Activated effector memory CD4-positive, alpha-beta T cell treated with anti-CD3 and anti-CD28 coated beads, Interleukin-2, amount 50 U/mL, for 16 hours (primary cell): Measurements from ENCODE around the gene IARS2.
"Not testable (repeated sequence)": the region's sequence is repeated elsewhere in the genome, so short reads cannot be mapped to it uniquely, and the experiment has no call there.

Experiments used
- DNase-seq: peaks from one replicate; pipeline ENCODE4 v3.0.0-alpha.2; 2020

IARS2 gene

DNA sequence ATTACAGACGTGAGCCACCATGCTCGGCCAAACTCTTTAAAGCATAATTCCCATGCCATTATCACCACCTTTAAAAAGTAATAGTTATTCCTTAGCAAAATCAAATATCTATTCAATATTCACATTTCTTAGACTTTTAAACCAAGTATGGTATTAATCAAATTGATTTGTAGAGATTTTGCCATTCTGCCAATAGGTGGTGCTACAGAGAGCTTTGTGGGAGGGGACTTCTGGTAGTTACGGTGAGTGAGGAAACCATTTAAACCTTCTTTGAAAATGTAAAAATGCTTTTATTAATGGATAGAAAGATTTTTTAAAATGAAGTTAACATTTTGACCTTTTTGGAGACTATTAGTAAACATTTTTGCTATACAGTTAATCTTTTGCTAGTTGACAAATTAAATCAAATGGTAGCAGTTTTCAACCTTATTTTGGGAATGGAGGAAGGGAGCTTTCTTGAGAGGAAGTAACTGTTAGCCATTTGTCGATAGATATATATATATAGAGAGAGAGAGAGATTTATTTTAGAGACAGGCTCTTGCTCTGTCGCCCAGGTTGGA is 19.3 kb downstream of the IARS2 start:
- DNase-seq: no peak

GRCh38 chr1:220119043-220119512 is 25.1 kb downstream of the IARS2 start:
- DNase-seq: no peak

- no peak for DNase-seq
These were observed 28.0 kb downstream of the IARS2 start for GRCh38 chr1:220121791-220122530.

- DNase-seq: no peak
These were observed 29.1 kb downstream of the IARS2 start for GRCh38 chr1:220123066-220123465.

- DNase-seq: no peak
These were observed 30.0 kb downstream of the IARS2 start for GRCh38 chr1:220123889-220124288.

GRCh38 chr1:220124542-220124941 is 30.6 kb downstream of the IARS2 start:
- no peak for DNase-seq

DNA sequence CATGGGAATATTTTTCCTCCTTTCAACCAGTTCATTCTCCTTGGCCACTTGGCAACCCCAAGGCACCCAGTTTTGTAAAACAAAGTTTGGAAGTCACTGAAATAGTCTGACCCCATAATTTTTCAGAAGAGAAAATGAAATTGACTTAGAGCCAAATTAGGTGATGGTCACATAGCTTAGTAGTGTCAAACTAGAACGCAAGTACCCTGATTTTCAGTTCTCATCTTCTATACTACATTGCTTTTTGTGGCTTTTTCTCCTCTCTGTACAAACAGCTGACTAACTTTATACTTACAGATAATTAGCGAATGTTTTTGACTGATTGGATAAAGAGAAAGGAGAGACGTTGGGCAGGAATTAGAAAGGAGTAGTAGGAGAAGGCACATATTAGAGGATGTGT is 33.1 kb downstream of the IARS2 start:
- no peak for DNase-seq

DNA sequence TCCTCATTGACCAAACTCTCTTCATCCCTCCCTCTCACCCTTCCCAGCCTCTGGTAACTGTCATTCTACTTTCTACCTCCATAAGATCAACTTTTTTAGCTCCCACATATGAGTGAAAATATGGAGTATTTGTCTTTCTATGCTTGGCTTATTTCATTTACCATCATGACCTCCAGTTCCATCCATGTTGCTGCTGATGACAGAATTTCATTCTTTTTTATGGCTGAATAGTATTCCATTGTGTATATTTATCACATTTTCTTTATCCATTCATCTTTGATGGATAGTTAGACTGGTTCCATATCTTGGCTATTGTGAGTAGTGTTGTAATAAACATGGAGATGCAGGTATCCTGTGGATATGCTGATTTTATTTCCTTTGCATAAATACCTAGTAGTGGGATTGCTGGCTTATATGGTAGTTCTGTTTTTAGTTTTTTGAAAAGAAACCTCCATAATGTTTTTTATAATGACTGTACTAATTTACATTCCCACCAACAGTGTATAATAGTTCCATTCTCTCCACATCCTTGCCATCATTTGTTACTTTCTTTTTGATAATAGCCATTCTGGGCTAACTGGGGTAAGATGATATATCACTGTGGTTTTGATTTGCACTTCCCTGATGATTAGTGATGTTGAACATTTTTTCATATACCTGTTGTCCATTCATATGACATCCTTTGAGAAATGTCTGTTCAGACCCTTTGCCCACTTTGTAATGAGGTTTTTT is 35.7 kb downstream of the IARS2 start:
- DNase-seq: no peak

DNA sequence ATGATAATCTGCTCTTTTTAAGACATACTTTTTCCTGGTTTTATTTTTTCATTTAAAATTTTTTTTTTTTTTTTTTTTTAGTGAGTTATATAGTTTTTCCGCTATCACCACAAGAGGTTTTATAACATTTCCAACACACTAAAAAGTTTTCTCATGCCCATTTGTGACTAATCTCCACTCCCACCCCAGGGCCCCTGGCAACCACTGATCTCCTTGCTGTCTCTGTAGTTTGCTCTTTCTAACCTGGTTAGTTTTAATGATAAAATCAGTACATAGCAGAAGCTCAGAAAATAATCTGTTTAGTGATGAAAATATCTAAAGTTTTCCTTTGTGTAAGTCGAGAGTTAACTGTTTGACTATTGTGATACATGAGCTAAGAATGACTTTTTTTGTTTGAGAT is 41.8 kb downstream of the IARS2 start:
- DNase-seq: no peak

DNA sequence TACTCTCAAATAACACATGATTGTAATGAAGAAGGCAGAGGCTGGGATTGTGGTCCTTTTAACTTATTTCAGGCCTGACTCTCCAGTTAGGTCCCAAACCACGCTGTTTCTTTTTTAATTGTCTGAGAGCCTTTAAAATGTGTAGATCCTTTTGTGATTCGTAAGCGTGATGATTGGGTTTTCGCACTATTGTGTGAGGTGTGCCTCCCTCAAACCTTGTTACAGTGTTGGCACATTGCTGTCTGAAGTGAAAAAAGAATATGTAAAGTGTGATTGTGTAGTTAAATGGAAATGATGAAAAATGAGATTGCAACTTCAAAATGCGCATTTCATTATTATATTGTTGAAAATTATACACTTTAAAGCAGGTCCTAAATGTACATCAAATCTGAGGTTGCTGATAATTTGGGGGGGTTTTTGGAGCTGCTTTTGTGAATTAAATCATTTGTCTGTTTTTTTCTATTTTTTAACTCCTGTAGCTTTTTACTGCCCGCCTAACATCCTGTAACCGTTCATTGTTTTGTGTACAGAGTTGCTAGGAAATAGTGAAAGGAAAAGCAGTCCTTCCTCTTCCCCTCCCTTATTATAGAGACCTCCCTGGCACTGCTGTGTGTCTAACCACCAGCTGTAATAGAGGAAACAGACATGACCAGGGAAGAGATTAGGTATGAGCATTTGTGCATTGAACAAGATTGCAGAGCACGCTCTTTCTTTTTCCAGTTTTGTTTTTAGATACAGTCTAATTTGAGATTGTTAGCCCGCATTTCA is 43.3 kb downstream of the IARS2 start:
- no peak for DNase-seq

GRCh38 chr1:220139966-220140365 is 46.0 kb downstream of the IARS2 start:
- no peak for DNase-seq

DNA sequence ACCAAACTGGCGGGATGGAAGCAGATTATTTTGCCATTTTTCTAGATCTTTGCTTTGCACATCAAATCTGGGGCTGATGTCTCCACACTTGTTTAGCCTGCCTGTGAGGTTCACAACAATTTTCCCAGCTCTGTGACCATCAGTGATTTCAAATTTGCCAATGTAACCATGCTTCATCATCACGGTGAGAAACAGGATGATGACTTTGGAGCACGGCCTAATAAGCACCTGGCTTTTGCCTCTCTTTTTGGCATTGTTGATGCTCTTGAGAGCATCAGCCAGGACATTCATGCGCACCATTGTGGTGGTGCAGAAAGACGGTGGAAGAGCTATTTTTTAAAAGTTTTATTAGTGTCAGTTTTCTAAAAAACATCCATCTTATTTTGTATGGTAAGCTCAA is 50.1 kb downstream of the IARS2 start:
- no peak for DNase-seq

- DNase-seq: no peak
These were observed 55.8 kb downstream of the IARS2 start for GRCh38 chr1:220149742-220150141.

- no peak for DNase-seq
These were observed 57.5 kb downstream of the IARS2 start for GRCh38 chr1:220151454-220151853.

DNA sequence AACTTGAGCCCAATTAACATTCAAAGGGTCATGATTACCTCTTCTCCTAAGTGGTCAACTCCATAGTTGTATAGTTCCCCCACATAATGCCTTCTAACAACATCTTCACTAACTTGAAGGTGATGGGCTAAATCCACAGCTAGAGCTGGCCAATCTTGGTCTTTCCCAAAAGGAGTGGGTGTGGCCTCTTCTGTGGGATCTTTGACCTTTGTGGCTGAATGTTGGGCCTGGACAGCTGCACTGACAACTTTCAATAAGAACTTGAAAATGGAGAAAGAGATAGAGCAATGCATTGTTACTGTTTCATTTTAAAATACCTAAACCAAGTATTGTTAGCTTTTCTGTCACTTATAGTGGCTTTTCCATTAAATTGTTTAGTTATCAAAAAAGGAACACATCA is 59.2 kb downstream of the IARS2 start:
- DNase-seq: no peak

DNA sequence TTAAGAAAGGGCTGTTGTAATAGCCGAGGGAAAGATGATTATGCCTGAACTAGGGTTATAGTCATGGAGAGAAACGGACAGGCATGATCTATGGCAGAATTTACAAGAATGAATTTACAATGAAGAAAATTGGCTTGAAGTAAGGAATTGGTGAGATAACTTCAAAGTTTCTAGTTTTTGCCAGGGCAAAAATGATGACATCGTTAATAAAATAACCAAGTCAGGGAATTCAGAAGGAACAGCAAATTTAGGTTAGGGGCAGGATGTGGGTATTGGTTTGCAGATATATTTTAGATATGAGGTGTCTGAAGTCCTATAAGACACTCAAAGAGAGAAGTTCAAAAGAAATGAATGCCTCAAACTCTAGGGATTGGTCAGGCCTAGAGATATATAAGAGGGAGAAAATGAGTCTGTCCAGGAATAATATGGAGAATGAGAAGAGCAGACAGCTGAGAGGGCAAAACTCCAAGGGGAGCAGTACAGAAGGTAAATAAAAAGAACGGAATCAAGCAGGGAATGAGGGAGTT is 62.8 kb downstream of the IARS2 start:
- no peak for DNase-seq

DNA sequence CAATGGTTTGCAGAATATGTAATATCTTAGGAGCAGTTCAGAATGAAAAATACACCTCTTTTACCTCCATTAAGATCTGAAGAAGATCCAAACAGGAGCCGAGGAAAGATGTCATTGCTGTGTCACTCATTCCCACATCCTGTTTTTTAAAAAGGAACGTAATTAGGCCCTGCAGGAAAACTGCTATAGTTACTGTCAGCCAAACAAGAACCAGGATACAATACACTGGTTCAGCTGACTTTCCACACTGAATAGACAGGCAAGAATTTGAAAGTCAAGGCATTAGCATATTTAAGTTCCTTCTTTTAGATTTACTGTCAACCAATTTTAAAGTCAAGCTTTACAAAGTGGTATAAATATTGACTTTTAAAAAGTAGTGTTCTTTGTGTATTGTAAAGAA is 63.8 kb downstream of the IARS2 start:
- DNase-seq: no peak

DNA sequence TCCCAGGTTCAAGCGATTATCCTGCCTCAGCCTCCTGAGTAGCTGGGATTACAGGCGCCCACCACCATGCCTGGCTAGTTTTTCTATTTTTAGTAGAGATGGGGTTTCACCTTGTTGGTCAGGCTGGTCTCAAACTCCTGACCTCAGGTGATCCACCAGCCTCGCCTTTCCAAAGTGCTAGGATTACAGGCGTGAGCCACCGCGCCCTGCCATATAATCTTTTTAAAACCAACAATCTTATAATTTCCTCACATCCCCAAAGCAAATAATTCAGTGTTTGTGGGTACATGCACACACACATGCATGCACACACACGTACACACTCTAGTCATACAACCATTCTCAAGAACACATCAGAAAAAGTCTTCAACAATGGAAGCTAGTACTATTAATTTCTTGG is 64.6 kb downstream of the IARS2 start:
- DNase-seq: not testable (repeated sequence)

GRCh38 chr1:220159041-220159440 is 65.1 kb downstream of the IARS2 start:
- no peak for DNase-seq

GRCh38 chr1:220160027-220160426 is 66.1 kb downstream of the IARS2 start:
- DNase-seq: no peak

DNA sequence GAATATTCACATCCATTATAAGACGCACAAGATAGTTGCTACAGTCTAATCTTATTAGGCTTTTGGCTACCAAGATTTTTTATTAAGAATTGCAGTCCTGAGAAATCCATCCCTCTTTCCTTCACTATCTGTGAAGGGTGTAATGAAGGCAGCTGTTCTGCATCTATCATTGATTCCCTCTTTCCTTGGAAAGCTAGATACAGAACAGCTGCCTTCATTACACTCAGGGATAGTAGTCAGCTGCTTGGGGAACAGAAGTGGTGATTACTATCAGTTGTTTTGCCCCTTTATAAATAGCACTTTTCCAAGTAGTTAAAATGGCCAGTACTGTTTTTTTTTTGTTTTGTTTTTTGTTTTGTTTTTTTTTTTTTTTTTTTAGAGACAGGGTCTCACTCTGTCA is 70.2 kb downstream of the IARS2 start:
- no peak for DNase-seq

- no peak for DNase-seq
These were observed 70.6 kb downstream of the IARS2 start for GRCh38 chr1:220164517-220164916.

- DNase-seq: no peak
These were observed 72.9 kb downstream of the IARS2 start for GRCh38 chr1:220166853-220167252.
